ENCODE results near the gene GTF3C1. TPM values are rescaled to one million over a fixed set of nuclear protein-coding genes. Genes with fewer than 3 reads are reported as not detected.

Gene GTF3C1
- total RNA-seq, 1 experiment from 2014 or later, result 97.5 TPM

DNA sequence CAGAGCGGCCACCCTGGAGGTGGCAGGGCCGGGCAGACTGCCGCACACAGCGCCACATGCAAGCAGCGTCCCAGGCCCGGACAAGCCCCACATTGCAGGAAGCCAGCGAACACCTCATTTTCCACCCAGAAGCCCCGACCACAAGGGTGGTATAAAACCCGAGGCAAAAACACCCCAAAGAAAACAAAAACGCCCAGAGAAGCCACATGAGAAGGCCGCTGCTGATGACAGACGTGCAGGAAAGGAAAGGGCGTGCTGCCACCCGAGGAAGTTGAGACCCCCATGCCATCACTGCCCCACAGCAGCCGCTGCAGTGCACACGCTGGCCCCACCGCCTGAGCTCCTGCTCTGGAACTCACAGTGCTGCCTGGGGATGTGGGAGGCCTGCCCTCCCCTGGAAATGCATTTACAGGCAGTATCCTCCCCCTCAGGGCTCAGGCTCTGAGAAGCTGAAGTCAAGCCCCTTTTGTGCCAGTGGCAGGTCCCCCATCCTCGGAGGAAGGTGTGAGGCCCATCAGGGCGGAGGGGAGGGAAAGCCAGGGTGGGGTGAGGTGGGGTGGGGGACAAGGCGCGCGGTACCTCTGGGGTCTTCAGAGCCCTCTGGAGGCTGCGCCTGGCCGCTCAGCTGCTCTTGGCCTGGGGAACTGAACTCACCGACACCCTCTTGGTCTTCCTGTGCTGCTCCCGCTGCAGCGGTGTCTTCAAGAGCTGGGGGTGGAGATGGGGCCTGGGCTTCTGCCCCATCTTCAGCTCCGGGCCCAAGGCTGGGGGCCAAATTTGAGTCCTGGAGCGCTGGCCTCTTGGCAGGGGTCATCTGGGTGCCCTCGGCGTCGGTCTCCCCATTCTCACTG, 85.7 kb downstream of the GTF3C1 start:
- Histone ChIP-seq H3F3A (ENCODE audit: low read length, unreplicated experiment) (no peaks in the 10 kb centered on the region), H4K20me1 (ENCODE audit: low read length) (no peaks in the 10 kb centered on the region), H2AFZ (ENCODE audit: low read length) (no peak overlapping the region), H3K9ac (ENCODE audit: low read length) (no peak overlapping the region), H3K9me2 (replicated peaks; ENCODE audit: low read length) (no peaks in the 10 kb centered on the region), H3K4me1 (ENCODE audit: insufficient read depth, low read length) (no peaks in the 10 kb centered on the region), H3K27ac (ENCODE audit: low read length) (no peak overlapping the region), H3K79me2 (ENCODE audit: low read length) (no peaks in the 10 kb centered on the region), H3K36me3 (ENCODE audit: low read depth, low read length) (peaks cover 16% of the 10 kb centered on the region; the same call in 1 of the 2 replicates), H3K27me3 (ENCODE audit: low read length) (no peaks in the 10 kb centered on the region), H3K9me3 (ENCODE audit: low read length) (no peaks in the 10 kb centered on the region), H3K4me3 (ENCODE audit: low read length) (no peak overlapping the region), H3K4me2 (ENCODE audit: low read length) (no peak overlapping the region)
- no peak for DNase-seq
- no TSS peak for BruUV-seq (replicated peaks)
- intact Hi-C loops (cut with micrococcal nuclease), result no loop called here
- CTCF ChIA-PET, result no interaction called here
- POLR2A ChIA-PET (ENCODE audit: unreplicated experiment), result no interaction called here
- ATAC-seq, result no peak
- no peak for TF ChIP-seq EZH2 (IDR thresholded peaks at IDR 0.05; ENCODE audit: low read length, unreplicated experiment)
- TF ChIP-seq EZH2phosphoT487 (IDR thresholded peaks at IDR 0.05; ENCODE audit: borderline replicate concordance, low read length), result no peak
- TF ChIP-seq, protein P1, sequence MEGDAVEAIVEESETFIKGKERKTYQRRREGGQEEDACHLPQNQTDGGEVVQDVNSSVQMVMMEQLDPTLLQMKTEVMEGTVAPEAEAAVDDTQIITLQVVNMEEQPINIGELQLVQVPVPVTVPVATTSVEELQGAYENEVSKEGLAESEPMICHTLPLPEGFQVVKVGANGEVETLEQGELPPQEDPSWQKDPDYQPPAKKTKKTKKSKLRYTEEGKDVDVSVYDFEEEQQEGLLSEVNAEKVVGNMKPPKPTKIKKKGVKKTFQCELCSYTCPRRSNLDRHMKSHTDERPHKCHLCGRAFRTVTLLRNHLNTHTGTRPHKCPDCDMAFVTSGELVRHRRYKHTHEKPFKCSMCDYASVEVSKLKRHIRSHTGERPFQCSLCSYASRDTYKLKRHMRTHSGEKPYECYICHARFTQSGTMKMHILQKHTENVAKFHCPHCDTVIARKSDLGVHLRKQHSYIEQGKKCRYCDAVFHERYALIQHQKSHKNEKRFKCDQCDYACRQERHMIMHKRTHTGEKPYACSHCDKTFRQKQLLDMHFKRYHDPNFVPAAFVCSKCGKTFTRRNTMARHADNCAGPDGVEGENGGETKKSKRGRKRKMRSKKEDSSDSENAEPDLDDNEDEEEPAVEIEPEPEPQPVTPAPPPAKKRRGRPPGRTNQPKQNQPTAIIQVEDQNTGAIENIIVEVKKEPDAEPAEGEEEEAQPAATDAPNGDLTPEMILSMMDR (conservative IDR thresholded peaks at IDR 0.05; ENCODE audit: low read depth, low read length), result no peak

DNA sequence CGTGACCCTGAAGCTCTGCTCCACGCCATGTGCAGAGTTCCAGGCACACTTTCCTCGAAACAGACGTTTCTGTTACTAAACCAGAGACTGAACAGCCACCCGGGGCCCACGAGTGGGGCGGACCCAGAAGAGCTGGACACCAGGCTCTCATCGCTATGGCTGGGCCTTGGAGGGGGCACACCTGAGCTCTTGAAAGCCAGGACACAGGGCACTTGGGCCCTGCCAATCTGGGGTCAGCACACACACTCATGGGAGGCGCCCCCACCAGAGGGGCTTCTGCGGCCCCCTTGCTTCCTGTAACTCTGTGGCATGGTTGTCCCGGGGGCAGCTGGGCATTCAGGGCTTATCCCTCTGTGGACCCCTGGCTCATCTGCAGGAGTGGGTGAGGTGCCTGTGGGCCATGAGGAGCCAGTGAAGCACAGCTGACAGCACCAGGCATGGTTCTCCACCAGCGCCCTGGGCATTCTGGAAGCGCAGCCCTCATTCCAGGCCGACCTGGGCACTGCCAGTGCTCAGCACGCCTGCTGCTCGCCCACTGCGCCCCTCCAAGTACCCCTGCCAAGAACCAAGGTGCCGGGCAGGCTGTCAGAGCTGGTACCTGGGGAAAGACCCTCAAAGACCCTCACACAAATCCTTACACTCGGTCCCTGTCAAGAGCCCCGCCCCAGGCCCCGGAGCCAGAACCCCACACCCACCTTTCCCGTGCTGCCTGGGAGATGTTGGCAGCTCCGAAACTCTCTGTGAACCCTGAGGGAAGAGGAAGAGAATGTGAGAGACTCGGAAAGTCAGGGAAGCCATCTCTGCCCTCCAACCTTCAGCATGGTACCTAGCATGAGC, 86.6 kb downstream of the GTF3C1 start:
- POLR2A ChIA-PET (ENCODE audit: unreplicated experiment), result no interaction called here

DNA sequence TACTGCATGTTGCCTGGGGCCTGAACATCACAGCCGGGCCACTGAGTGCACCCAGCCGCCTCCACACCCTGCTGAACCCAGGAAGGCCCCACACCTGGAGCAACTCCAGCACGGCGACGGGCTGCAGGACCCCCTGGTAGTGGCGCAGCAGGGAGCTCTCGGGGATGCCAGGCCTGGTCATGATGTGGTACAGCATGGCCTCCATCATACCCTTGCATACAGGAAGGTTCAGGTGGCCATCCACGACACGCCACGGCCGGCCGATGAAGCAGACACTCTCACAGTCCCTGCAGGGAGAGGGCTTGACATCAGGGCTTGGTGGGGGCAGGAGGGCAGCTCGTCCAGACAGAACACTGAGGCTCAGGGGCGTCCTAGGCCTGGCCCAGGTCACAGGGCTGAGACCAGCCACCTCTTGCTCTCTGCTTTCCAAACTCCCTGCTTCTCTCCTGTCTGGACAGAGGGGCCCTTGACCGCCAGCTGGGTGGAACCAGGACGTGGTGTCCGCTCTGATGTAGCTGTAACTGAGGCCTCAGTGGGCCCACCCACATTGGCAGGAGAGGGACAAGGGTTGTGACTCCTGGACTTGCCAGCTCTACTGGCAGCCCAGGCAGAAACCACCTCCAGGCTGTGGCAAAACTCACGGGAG, 87.4 kb downstream of the GTF3C1 start:
- no peak overlapping the region for H3K27ac ChIP-seq (ENCODE audit: low read length)
- no peaks in the 10 kb centered on the region for H3K79me2 ChIP-seq (ENCODE audit: low read length)
- H3K9ac ChIP-seq (ENCODE audit: low read length), result no peak overlapping the region
- no peaks in the 10 kb centered on the region for H4K20me1 ChIP-seq (ENCODE audit: low read length)
- peaks cover 5% of the 10 kb centered on the region; the same call in 1 of the 2 replicates for H3K36me3 ChIP-seq (ENCODE audit: low read depth, low read length)
- no peaks in the 10 kb centered on the region for H3K4me1 ChIP-seq (ENCODE audit: insufficient read depth, low read length)
- H2AFZ ChIP-seq (ENCODE audit: low read length), result no peak overlapping the region
- no peak overlapping the region for H3K4me2 ChIP-seq (ENCODE audit: low read length)
- no peaks in the 10 kb centered on the region for H3K9me2 ChIP-seq (replicated peaks; ENCODE audit: low read length)
- CTCF ChIA-PET, result no interaction called here
- no peaks in the 10 kb centered on the region for H3K9me3 ChIP-seq (ENCODE audit: low read length)
- intact Hi-C loops (cut with micrococcal nuclease), result no loop called here
- DNase-seq (no peak), ATAC-seq (no peak)
- no TSS peak for BruUV-seq (replicated peaks)
- POLR2A ChIA-PET (ENCODE audit: unreplicated experiment), result interaction anchor here (0.5 kb wide), 1 partner anchor 217 kb away, joined by 3 read pairs; no protein-coding TSS in a partner anchor
- TF ChIP-seq, protein P1 (conservative IDR thresholded peaks at IDR 0.05; ENCODE audit: low read depth, low read length), result no peak
- TF ChIP-seq EZH2phosphoT487 (IDR thresholded peaks at IDR 0.05; ENCODE audit: borderline replicate concordance, low read length) (no peak), EZH2 (IDR thresholded peaks at IDR 0.05; ENCODE audit: low read length, unreplicated experiment) (no peak)
- no peaks in the 10 kb centered on the region for H3K27me3 ChIP-seq (ENCODE audit: low read length)
- no peaks in the 10 kb centered on the region for H3F3A ChIP-seq (ENCODE audit: low read length, unreplicated experiment)
- H3K4me3 ChIP-seq (ENCODE audit: low read length), result no peak overlapping the region

More for the DNA sequence above, 86.6 kb downstream of the GTF3C1 start:
- H3K4me1 ChIP-seq (ENCODE audit: insufficient read depth, low read length), result no peaks in the 10 kb centered on the region
- no peaks in the 10 kb centered on the region for H4K20me1 ChIP-seq (ENCODE audit: low read length)
- H3K4me2 ChIP-seq (ENCODE audit: low read length), result no peak overlapping the region
- no peaks in the 10 kb centered on the region for H3F3A ChIP-seq (ENCODE audit: low read length, unreplicated experiment)
- ATAC-seq (no peak), DNase-seq (no peak)
- no peaks in the 10 kb centered on the region for H3K27me3 ChIP-seq (ENCODE audit: low read length)
- intact Hi-C loops (cut with micrococcal nuclease), result no loop called here
- H2AFZ ChIP-seq (ENCODE audit: low read length), result no peak overlapping the region
- CTCF ChIA-PET, result no interaction called here
- H3K79me2 ChIP-seq (ENCODE audit: low read length), result no peaks in the 10 kb centered on the region
- H3K9me3 ChIP-seq (ENCODE audit: low read length), result no peaks in the 10 kb centered on the region
- H3K4me3 ChIP-seq (ENCODE audit: low read length), result no peak overlapping the region
- H3K27ac ChIP-seq (ENCODE audit: low read length), result no peak overlapping the region
- peaks cover 9% of the 10 kb centered on the region; the same call in 1 of the 2 replicates for H3K36me3 ChIP-seq (ENCODE audit: low read depth, low read length)
- no peaks in the 10 kb centered on the region for H3K9me2 ChIP-seq (replicated peaks; ENCODE audit: low read length)
- no peak for TF ChIP-seq EZH2phosphoT487 (IDR thresholded peaks at IDR 0.05; ENCODE audit: borderline replicate concordance, low read length)
- no TSS peak for BruUV-seq (replicated peaks)
- H3K9ac ChIP-seq (ENCODE audit: low read length), result no peak overlapping the region
